Stimulated activated memory B cell treated with anti-CD40 and anti-IgM and Interleukin-4, amounts not matched to agents 10 μg/mL and 1 μg/mL and 100 μg/mL, for 72 hours (primary cell): ENCODE data around the gene PITPNM1.

Source experiments
- ATAC-seq: fragments of 150-1000 bp; cut with Tn5 transposase; 2 replicates; pipeline ENCODE4 v1.10.0; 2021
- H3K27ac Mint-ChIP-seq: one replicate; pipeline ENCODE4 v1.8.0; 2022; ENCODE audit warnings: mild to moderate bottlenecking, mixed read lengths
- H3K27me3 Mint-ChIP-seq: one replicate; pipeline ENCODE4 v1.8.0; 2022; ENCODE audit warnings: mixed read lengths
- H3K36me3 Mint-ChIP-seq: one replicate; pipeline ENCODE4 v1.8.0; 2022; ENCODE audit warnings: mixed read lengths
- H3K4me1 Mint-ChIP-seq: one replicate; pipeline ENCODE4 v1.8.0; 2022; ENCODE audit warnings: mixed read lengths
- H3K4me3 Mint-ChIP-seq: one replicate; pipeline ENCODE4 v1.8.0; 2022; ENCODE audit warnings: mild to moderate bottlenecking, moderate library complexity, mixed read lengths
- H3K9me3 Mint-ChIP-seq: one replicate; pipeline ENCODE4 v1.8.0; 2022; ENCODE audit warnings: mixed read lengths

PITPNM1 gene

DNA sequence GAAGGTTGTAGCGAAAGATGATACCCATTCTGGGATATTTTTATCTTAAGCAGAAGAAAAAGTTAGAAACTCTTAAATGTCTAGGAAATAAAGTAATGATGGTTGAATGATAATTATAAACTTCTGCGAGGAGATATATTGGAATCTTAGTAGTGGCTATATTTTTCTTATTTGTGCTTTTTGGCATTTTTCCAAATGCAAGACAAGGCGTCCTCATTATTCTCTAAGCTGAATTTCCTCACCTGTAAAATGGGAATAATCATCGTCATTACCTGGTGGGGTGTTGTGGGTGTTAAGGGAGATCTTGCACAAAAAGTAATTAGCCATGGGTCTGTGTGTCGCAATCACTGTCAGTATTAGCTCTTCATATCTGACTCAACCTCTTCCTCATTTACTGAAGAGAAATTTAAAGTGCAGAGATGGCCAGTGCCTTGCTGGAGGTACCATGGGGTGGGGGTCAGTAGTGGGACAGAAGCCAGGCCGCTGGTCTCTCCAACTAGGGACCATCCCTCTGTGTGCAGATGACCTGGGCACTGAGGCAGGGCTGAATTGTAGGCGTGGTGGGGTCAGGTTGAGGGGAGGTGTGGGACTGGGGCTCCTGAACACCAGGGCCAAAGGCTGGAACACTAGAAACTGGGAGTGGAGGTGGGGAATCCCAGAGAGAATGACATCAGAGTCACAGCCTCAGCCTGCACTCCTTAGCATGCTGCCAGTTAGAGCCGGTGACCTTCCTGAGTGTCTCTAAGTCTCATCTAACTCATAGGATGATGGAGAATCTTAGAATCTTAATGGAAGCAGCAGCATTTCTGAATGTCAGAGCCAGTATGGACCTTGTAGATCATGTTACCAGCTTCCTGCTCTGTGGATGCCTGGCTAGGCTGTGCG, 4.1 kb downstream of the PITPNM1 start:
- Mint-ChIP-seq H3K27ac (peak overlapping the region; percentile 9), H3K9me3 (no peaks in the 10 kb centered on the region), H3K27me3 (no peaks in the 10 kb centered on the region), H3K4me3 (no peak overlapping the region), H3K4me1 (peaks cover 44% of the 10 kb centered on the region), H3K36me3 (peaks cover 53% of the 10 kb centered on the region)
- no peak for ATAC-seq

- no peak for ATAC-seq
- peaks cover 38% of the 10 kb centered on the region for H3K4me1 Mint-ChIP-seq
- H3K27me3 Mint-ChIP-seq = no peaks in the 10 kb centered on the region
- no peaks in the 10 kb centered on the region for H3K9me3 Mint-ChIP-seq
- H3K36me3 Mint-ChIP-seq = peaks cover 59% of the 10 kb centered on the region
- H3K27ac Mint-ChIP-seq = peak overlapping the region; percentile 9
- H3K4me3 Mint-ChIP-seq = no peak overlapping the region
These were observed 4.7 kb downstream of the PITPNM1 start for GRCh38 chr11:67500484-67500821.

GRCh38 chr11:67499808-67500483, 5.2 kb downstream of the PITPNM1 start:
- no peaks in the 10 kb centered on the region for H3K9me3 Mint-ChIP-seq
- no peak for ATAC-seq
- peaks cover 59% of the 10 kb centered on the region for H3K36me3 Mint-ChIP-seq
- H3K27me3 Mint-ChIP-seq = no peaks in the 10 kb centered on the region
- peaks cover 36% of the 10 kb centered on the region for H3K4me1 Mint-ChIP-seq
- H3K27ac Mint-ChIP-seq = no peak overlapping the region
- no peak overlapping the region for H3K4me3 Mint-ChIP-seq

- Mint-ChIP-seq H3K36me3 (peaks cover 69% of the 10 kb centered on the region), H3K27ac (no peak overlapping the region), H3K4me3 (no peak overlapping the region), H3K4me1 (peaks cover 32% of the 10 kb centered on the region), H3K27me3 (no peaks in the 10 kb centered on the region), H3K9me3 (no peaks in the 10 kb centered on the region)
- no peak for ATAC-seq
These were observed 6.6 kb downstream of the PITPNM1 start for GRCh38 chr11:67498544-67498972.

GRCh38 chr11:67497656-67498291, 7.4 kb downstream of the PITPNM1 start:
- Mint-ChIP-seq H3K36me3 (peaks cover 75% of the 10 kb centered on the region), H3K4me3 (no peak overlapping the region)

GRCh38 chr11:67496113-67496512, 9.1 kb downstream of the PITPNM1 start:
- H3K9me3 Mint-ChIP-seq = no peaks in the 10 kb centered on the region
- no peaks in the 10 kb centered on the region for H3K27me3 Mint-ChIP-seq
- peaks cover 22% of the 10 kb centered on the region for H3K4me1 Mint-ChIP-seq
- peak overlapping the region; percentile 10 for H3K27ac Mint-ChIP-seq
- no peak for ATAC-seq
- peaks cover 72% of the 10 kb centered on the region for H3K36me3 Mint-ChIP-seq
- H3K4me3 Mint-ChIP-seq = no peak overlapping the region

More at GRCh38 chr11:67497656-67498291, 7.4 kb downstream of the PITPNM1 start:
- no peak for ATAC-seq
- Mint-ChIP-seq H3K27me3 (no peaks in the 10 kb centered on the region), H3K27ac (no peak overlapping the region), H3K9me3 (no peaks in the 10 kb centered on the region), H3K4me1 (peaks cover 28% of the 10 kb centered on the region)

DNA sequence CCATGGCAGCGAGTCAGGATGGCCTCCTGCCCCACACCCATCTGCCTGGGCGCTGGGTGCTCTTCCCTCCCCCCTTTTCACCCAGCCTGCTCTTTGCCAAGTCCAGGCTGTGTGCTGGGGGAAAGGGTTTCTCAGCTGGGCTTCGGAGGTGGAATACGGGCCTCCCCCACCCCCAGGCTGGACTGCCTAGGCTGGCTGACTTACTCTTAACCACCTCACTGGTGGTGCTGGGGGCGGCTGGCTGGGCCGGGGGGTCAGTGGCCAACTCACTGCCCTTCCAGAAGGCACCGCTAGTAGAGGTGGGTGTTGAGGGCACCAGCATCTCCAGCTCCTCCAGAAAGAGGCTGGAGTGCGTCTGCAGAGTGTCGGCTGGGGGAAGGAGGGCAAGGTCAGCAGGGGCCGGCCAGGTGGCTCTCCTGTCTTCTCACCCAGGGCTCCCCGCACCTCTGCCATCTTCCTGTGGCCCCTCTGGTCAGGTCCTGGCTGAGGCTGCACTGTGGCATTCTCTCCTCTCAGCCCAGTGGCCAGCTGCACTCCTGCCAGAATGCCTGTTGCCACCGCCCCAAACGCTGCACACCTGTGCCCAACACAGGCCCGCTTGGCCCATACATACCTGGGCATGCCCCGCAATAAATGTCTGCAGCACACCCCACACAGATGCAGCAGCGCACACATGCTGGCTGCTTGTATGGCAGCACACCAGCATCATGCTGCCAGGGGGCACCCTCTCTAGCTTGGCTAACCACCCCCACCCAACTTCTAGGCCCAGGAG, 9.7 kb downstream of the PITPNM1 start:
- Mint-ChIP-seq H3K27ac (peak overlapping the region; percentile 10), H3K9me3 (no peaks in the 10 kb centered on the region), H3K27me3 (no peaks in the 10 kb centered on the region), H3K4me1 (peaks cover 22% of the 10 kb centered on the region), H3K4me3 (no peak overlapping the region), H3K36me3 (peaks cover 72% of the 10 kb centered on the region)
- no peak for ATAC-seq

- Mint-ChIP-seq H3K4me3 (no peak overlapping the region), H3K36me3 (peaks cover 75% of the 10 kb centered on the region)
- ATAC-seq = peak; percentile 49
These were observed 10.6 kb downstream of the PITPNM1 start for GRCh38 chr11:67494371-67495233.

DNA sequence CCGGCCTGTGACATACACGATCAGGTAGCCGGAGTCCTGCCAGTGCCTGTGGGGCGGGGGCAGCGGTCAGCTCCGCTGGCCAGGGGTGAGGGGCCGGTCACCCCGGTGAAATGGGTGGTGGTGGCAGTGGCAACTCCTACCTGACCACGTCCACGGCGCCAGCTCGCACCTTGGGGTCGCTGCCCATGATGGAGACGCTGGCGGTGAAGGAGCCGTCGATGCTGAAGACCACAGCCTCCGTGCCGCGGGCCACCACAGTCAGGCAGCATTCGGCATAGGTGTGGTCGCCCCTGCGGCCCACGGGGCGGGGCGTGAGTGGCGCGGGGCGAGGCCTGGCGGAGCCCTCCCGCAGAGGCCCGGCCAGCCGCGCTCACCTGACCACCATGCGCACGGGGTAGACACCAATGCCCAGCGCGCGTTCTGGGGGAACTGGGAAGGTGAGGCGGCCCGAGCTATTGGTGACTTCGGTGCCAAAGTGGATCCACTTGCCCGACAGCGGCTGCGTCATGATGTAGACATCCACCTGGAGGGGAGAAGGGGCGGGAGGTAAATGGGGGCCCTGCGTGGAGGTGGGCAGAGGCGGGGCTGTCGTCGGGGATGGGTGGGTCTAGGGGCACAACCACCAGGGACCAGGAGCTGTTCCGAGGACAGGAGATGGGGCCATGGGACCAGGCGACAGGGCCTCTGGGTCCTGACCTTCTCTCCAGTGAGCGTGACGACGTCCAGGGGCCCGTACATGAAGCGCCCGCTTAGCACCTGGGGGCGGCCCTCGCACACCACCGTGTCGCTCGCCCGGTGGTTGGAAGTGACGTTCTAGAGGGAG, 11.4 kb downstream of the PITPNM1 start:
- Mint-ChIP-seq H3K9me3 (no peaks in the 10 kb centered on the region), H3K4me1 (peaks cover 32% of the 10 kb centered on the region), H3K27ac (no peak overlapping the region), H3K36me3 (peaks cover 70% of the 10 kb centered on the region), H3K4me3 (no peak overlapping the region), H3K27me3 (no peaks in the 10 kb centered on the region)
- ATAC-seq = no peak

More at GRCh38 chr11:67494371-67495233, 10.6 kb downstream of the PITPNM1 start:
- H3K9me3 Mint-ChIP-seq = no peaks in the 10 kb centered on the region
- no peak overlapping the region for H3K27ac Mint-ChIP-seq
- H3K4me1 Mint-ChIP-seq = peaks cover 27% of the 10 kb centered on the region
- H3K27me3 Mint-ChIP-seq = no peaks in the 10 kb centered on the region

- Mint-ChIP-seq H3K4me1 (peaks cover 40% of the 10 kb centered on the region), H3K4me3 (no peak overlapping the region), H3K9me3 (no peaks in the 10 kb centered on the region), H3K27me3 (no peaks in the 10 kb centered on the region), H3K27ac (peak overlapping the region; percentile 46), H3K36me3 (peaks cover 64% of the 10 kb centered on the region)
- ATAC-seq = no peak
These were observed 12.2 kb downstream of the PITPNM1 start for GRCh38 chr11:67492801-67493547.

GRCh38 chr11:67492069-67492727, 13.0 kb downstream of the PITPNM1 start:
- Mint-ChIP-seq H3K27ac (no peak overlapping the region), H3K4me3 (no peak overlapping the region), H3K9me3 (no peaks in the 10 kb centered on the region), H3K27me3 (no peaks in the 10 kb centered on the region), H3K36me3 (peaks cover 64% of the 10 kb centered on the region), H3K4me1 (peaks cover 46% of the 10 kb centered on the region)
- no peak for ATAC-seq

DNA sequence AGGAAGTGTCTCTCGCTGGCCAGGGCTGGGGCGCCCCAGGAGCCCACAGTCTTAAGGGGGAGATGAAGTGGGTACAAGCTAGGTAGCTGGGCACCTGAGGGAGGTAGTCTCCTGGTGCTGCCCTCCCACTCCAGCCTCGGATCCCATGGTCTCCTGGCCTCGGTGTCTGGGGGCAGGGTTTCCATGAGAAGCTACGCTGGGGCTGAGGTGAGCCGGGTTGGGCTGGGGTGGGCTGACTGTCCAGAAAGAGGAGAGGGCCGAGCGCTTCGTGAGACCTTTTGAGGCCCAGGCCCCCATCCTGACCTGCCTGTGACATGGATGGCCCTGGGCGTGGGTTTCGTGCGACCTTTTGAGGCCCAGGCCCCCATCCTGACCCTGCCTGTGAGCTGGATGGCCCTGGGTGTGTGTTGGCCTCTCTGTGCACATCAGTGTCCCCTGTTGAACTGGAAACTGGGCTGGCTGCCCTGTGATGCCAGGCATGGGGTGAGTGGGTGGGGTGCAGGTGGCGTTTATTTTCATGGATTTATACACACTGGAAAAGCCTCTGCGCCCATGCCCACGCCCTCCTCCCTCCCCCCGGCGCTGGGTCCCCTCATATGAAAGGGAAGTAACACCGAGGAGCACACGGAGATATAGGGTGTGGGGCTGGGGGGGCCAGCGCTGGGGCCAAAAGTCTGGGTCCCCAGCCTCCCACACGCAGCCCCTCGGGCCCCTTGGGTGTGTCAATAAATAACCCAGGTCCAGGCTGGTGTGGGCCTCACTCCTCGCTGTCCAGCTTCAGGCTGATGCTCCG, 13.7 kb downstream of the PITPNM1 start:
- H3K4me1 Mint-ChIP-seq = peaks cover 49% of the 10 kb centered on the region
- H3K27ac Mint-ChIP-seq = peak overlapping the region; percentile 93
- no peaks in the 10 kb centered on the region for H3K27me3 Mint-ChIP-seq
- no peak overlapping the region for H3K4me3 Mint-ChIP-seq
- peaks cover 63% of the 10 kb centered on the region for H3K36me3 Mint-ChIP-seq
- H3K9me3 Mint-ChIP-seq = no peaks in the 10 kb centered on the region
- no peak for ATAC-seq
